Measurements from ENCODE around the gene TMEM184A. TPM values are rescaled to one million over a fixed set of nuclear protein-coding genes. Genes with fewer than 3 reads are reported as not detected.

Gene TMEM184A
- total and polyA plus RNA-seq, 8 donors: 3.8 to 99.4 (median 17.2) TPM

DNA sequence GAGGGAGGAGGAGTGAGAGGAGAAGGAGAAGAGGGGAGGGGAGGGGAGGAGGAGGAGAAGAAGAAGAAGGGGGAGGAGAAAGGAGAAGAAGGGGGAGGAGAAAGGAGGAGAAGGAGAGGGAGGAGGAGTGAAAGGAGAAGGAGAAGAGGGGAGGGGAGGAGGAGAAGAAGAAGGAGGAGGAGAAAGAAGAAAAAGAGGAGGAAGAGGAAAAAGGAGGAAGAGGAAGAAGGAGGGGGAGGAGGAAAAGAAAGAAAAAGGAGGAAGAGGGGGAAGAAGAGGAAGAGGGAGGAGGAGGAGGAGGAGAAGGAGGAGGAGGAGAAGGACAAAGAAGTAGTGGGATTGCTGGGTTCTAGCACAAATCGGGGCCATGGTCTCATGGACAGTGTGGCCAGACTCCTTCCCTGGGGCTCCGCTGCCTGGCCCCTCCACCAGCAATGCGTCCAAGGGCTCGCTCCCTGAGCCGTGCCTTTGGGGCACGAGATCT, 29.7 kb downstream of the TMEM184A start:
- Histone ChIP-seq H3K27ac (no peak overlapping the region), H3K27me3 (peaks cover 0 to 26% (median 4%) of the 10 kb centered on the region in 3 donors), H3K4me3 (no peak overlapping the region), H3K36me3 (no peaks in the 10 kb centered on the region), H3K9me3 (no peaks in the 10 kb centered on the region), H3K4me1 (peaks cover 2 to 9% (median 8%) of the 10 kb centered on the region in 4 donors)
- 45 to 71% (median 51%) methylated on average over 6 of the region's 6 CpGs for WGBS, 5 donors
- intact Hi-C loops (cut with DNase I; ENCODE audit: low total_unique reads): no loop called here
- DNase-seq: no peak
- TF ChIP-seq POLR2AphosphoS5 (IDR thresholded peaks at IDR 0.05) (no peak), EP300 (IDR thresholded peaks at IDR 0.05) (no peak), CTCF (IDR thresholded peaks at IDR 0.05) (no peak), POLR2A (IDR thresholded peaks at IDR 0.05) (no peak)

DNA sequence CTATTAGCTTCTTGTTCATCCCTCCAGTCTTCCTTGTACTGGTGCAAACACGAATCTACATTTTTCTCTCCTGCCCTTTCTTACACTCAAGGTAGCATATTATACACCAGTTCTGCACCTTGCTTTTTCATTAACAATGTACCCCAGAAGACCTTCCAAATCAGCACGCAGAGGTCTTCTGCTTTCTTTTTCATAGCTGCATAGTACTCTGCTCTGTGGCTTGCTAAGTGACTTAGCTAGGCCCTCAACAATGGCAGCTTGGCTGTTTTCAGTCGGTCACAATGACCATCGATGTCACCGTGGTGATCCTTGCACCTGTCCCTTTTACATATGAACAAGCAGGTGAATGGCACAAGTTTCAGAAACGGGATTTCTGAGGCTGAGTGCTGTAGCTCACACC, 30.6 kb downstream of the TMEM184A start:
- Histone ChIP-seq H3K4me3 (no peak overlapping the region), H3K36me3 (no peaks in the 10 kb centered on the region), H3K9me3 (no peaks in the 10 kb centered on the region), H3K27ac (no peak overlapping the region), H3K4me1 (peaks cover 0 to 8% (median 7%) of the 10 kb centered on the region in 4 donors), H3K27me3 (peaks cover 0 to 26% (median 4%) of the 10 kb centered on the region in 3 donors)
- 91 to 96% (median 93%) methylated on average over 6 of the region's 6 CpGs for WGBS, 5 donors
- TF ChIP-seq EP300 (IDR thresholded peaks at IDR 0.05): no peak
- TF ChIP-seq POLR2AphosphoS5 (IDR thresholded peaks at IDR 0.05): no peak
- no peak for TF ChIP-seq CTCF (IDR thresholded peaks at IDR 0.05)
- no peak for TF ChIP-seq POLR2A (IDR thresholded peaks at IDR 0.05)
- intact Hi-C loops (cut with DNase I; ENCODE audit: low total_unique reads): no loop called here
- no peak for DNase-seq

DNA sequence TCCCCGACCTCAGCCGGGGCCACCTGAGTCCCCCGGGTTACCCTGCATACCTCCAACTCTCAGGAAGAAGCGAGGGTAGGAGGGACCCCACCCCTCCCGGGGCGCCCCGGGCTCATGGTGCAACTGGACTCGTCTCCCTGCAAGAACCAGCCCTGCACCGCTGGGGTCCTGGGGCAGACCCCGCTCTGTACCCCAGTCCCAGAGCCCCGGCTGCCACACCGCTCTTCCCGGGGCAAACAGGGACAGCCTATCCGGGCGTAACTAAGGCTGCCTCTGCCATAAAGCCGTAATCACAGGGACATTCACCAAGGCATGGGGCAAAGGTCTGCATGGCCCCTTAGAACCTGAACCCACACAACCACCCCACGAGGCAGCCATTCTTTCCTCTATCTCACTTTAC, 32.2 kb downstream of the TMEM184A start:
- H3K4me3 ChIP-seq: no peak overlapping the region
- peaks cover 0 to 3% (median 1%) of the 10 kb centered on the region in 4 donors for H3K9me3 ChIP-seq
- peak in 1 of 2 donors; percentile 16 for DNase-seq
- intact Hi-C loops (cut with DNase I; ENCODE audit: low total_unique reads): no loop called here
- H3K4me1 ChIP-seq: no peaks in the 10 kb centered on the region
- no peaks in the 10 kb centered on the region for H3K36me3 ChIP-seq
- peaks cover 0 to 26% (median 4%) of the 10 kb centered on the region in 3 donors for H3K27me3 ChIP-seq
- WGBS, 5 donors: 63 to 72% (median 69%) methylated on average over 12 to 17 of the region's 17 CpGs
- TF ChIP-seq EP300 (IDR thresholded peaks at IDR 0.05): no peak
- no peak for TF ChIP-seq POLR2AphosphoS5 (IDR thresholded peaks at IDR 0.05)
- TF ChIP-seq POLR2A (IDR thresholded peaks at IDR 0.05): no peak
- no peak for TF ChIP-seq CTCF (IDR thresholded peaks at IDR 0.05)
- no peak overlapping the region for H3K27ac ChIP-seq

GRCh38 chr7:1523208-1523607, 32.8 kb downstream of the TMEM184A start:
- Histone ChIP-seq H3K27ac (no peak overlapping the region), H3K4me1 (no peaks in the 10 kb centered on the region), H3K27me3 (peaks cover 0 to 26% (median 4%) of the 10 kb centered on the region in 3 donors), H3K36me3 (no peaks in the 10 kb centered on the region), H3K9me3 (peaks cover 0 to 4% (median 2%) of the 10 kb centered on the region in 4 donors), H3K4me3 (no peak overlapping the region)
- DNase-seq: peak in 1 of 2 donors; percentile 52
- no peak for TF ChIP-seq EP300 (IDR thresholded peaks at IDR 0.05)
- 16 to 60% (median 36%) methylated on average over 2 to 13 of the region's 13 CpGs for WGBS, 5 donors
- intact Hi-C loops (cut with DNase I; ENCODE audit: low total_unique reads): no loop called here

DNA sequence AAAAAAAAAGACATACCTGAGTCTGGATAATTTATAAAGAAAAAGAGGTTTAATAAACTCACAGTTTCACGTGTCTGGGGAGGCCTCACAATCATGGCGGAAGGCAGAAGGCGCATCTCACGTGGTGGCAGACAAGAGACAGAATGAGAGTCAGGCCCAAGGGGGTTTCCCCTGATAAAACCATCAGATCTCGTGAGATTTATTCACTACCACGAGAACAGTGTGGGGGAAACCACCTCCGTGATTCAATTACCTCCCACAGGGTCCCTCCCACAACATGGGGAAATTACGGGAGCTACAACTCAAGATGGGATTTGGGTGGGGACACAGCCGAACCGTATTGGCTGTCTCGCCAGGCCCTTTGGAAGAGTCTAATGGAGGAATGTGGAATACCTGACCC, 34.5 kb downstream of the TMEM184A start:
- TF ChIP-seq EP300 (IDR thresholded peaks at IDR 0.05): no peak
- Histone ChIP-seq H3K27ac (no peak overlapping the region), H3K4me3 (no peak overlapping the region), H3K27me3 (peaks cover 0 to 18% (median 4%) of the 10 kb centered on the region in 3 donors), H3K9me3 (peaks cover 0 to 4% (median 2%) of the 10 kb centered on the region in 4 donors), H3K4me1 (no peaks in the 10 kb centered on the region), H3K36me3 (no peaks in the 10 kb centered on the region)
- intact Hi-C loops (cut with DNase I; ENCODE audit: low total_unique reads): no loop called here
- WGBS, 5 donors: 73 to 84% (median 78%) methylated on average over 11 of the region's 11 CpGs
- DNase-seq: no peak
